ENCODE results near the gene TPI1. TPM values are rescaled to one million over a fixed set of nuclear protein-coding genes. Genes with fewer than 3 reads are reported as not detected.

Gene TPI1
- total and polyA plus RNA-seq, 2 of the 8 experiments (the other 6 are each of a cell fraction or from before 2014, with no cell fraction given), result 910 to 3,018 TPM

DNA sequence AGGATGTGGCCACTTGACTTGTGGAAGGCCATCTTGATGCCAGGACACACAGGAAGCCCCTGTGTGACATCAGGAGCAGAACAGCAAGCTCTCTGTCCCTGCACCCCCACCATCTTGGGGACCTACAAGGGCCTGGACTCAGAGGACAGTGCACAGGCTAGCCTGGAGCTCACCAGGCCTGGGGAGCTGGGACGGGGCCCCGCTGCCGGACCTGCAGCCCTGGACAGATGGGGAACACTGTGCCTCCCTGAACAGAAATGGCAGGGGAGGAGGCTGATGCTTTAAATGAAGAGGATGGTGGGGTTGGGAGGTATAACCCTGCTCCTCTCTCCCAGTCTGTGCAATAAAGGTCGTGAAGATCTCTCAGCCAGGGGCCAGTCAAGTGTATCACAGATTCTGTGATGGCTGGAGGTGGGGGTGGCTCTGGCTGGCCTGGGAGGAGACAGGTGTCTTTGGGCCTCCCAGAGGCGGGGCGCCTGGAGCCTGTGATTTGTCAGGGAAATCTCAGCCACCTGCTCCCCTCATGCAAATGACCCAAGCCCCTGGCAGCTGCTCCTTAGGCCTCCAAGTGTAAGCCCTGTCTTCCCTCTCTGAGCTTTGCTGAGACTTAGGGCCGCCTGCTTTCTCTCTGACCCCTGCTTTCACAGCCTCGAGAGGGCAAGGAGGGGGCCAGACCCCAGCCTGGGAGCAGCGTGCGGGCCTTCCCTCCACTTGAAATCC, 27.7 kb upstream of the TPI1 start:
- H3K27ac ChIP-seq (ENCODE audit: low read depth, low read length), result no peak overlapping the region
- H3K14ac ChIP-seq (ENCODE audit: insufficient read length), result no peak overlapping the region
- FAIRE-seq, result no peak
- H4K8ac ChIP-seq (ENCODE audit: extremely low read depth, insufficient read depth, low read length), result no peak overlapping the region
- H2BK15ac ChIP-seq (ENCODE audit: low read length), result no peak overlapping the region
- no peaks in the 10 kb centered on the region for H3K79me1 ChIP-seq (ENCODE audit: low read depth, low read length)
- H4K5ac ChIP-seq (ENCODE audit: insufficient read length, low read depth, low read length), result no peak overlapping the region
- 75% methylated on average over 10 of the region's 10 CpGs; no CpG with 5 or more reads in 1 of the 2 experiments for WGBS, 2 experiments (ENCODE audit: extremely low coverage in 1 of 2, insufficient coverage in 1 of 2, insufficient read length in 1 of 2, insufficient replicate concordance in 2 of 2, low coverage in 1 of 2, low lambda C conversion rate in 2 of 2, missing lambda C conversion rate in 1 of 2)
- H3K9me3 ChIP-seq (ENCODE audit: insufficient read depth in 2 of 2, low read depth in 1 of 2, low read length in 1 of 2), result no peaks in the 10 kb centered on the region
- no peaks in the 10 kb centered on the region for H3K23me2 ChIP-seq (ENCODE audit: low read depth, low read length)
- no peak for DNase-seq (ENCODE audit: low read depth in 1 of 2, low spot score in 2 of 2)
- H2AFZ ChIP-seq (ENCODE audit: low read length), result no peak overlapping the region
- H3K4me2 ChIP-seq (ENCODE audit: insufficient read depth in 1 of 2, low read depth in 2 of 2, low read length in 2 of 2), result no peak overlapping the region
- ChIA-PET POLR2A (ENCODE audit: partially characterized antibody) (interaction anchor here (0.8 to 27.1 kb wide), 11 partner anchors 6 to 305 kb away, joined by 3 to 588 read pairs (median 6); partner anchors contain the start of genes C12orf57, CDCA3, GAPDH and GNB3), CTCF (ENCODE audit: partially characterized antibody) (interaction anchor here (0.8 to 23.7 kb wide), 11 partner anchors 6 to 221 kb away, joined by 3 to 532 read pairs (median 5); partner anchors contain the start of genes CD4, CDCA3, GNB3 and LAG3)
- no peak overlapping the region for H3K9ac ChIP-seq (replicated peaks in 1 of 4; ENCODE audit: extremely low read depth in 1 of 4, low read depth in 3 of 4, low read length in 3 of 4)
- H2AK5ac ChIP-seq (ENCODE audit: low read depth, low read length), result no peak overlapping the region
- H3K56ac ChIP-seq (replicated peaks; ENCODE audit: insufficient read length, low read depth, low read length), result no peak overlapping the region
- H2BK120ac ChIP-seq (replicated peaks; ENCODE audit: low read depth, low read length), result no peak overlapping the region
- no peaks in the 10 kb centered on the region for H3K79me2 ChIP-seq (ENCODE audit: control insufficient read depth in 1 of 2, insufficient read depth in 2 of 2, low read length in 2 of 2)
- no peak overlapping the region for H3K23ac ChIP-seq (ENCODE audit: insufficient read length)
- no peak overlapping the region for H4K91ac ChIP-seq (replicated peaks; ENCODE audit: insufficient read length, low read length)
- peaks cover 0 to 3% (median 2%) of the 10 kb centered on the region in 4 experiments; a peak in 1 of 7 replicates for H3K4me1 ChIP-seq (replicated peaks in 1 of 4; ENCODE audit: control insufficient read depth in 3 of 4, insufficient read depth in 4 of 4, low read length in 3 of 4)
- TF ChIP-seq SUZ12 (IDR thresholded peaks at IDR 0.05; ENCODE audit: low read length), result no peak
- H3K27me3 ChIP-seq (replicated peaks in 1 of 4; ENCODE audit: control insufficient read depth in 3 of 4, extremely low read depth in 1 of 4, insufficient read depth in 3 of 4, low read length in 3 of 4), result no peaks in the 10 kb centered on the region
- no peak overlapping the region for H3K18ac ChIP-seq (ENCODE audit: extremely low read depth, low read length)
- no peak overlapping the region for H2BK20ac ChIP-seq (ENCODE audit: low read length)
- H3K36me3 ChIP-seq (ENCODE audit: control insufficient read depth in 2 of 4, insufficient read depth in 4 of 4, low read length in 3 of 4), result peaks cover 16 to 51% (median 36%) of the 10 kb centered on the region in 4 experiments
- peaks cover 7 to 8% of the 10 kb centered on the region in 2 experiments for H4K20me1 ChIP-seq (replicated peaks in 1 of 2; ENCODE audit: control insufficient read depth in 1 of 2, insufficient read depth in 2 of 2, low read length in 2 of 2)
- no peak overlapping the region; the same call in 1 of the 2 replicates for H2BK5ac ChIP-seq (ENCODE audit: low read depth, low read length)
- no peak overlapping the region for H3K4me3 ChIP-seq (ENCODE audit: extremely low read depth in 1 of 4, insufficient read depth in 2 of 4, low read depth in 3 of 4, low read length in 4 of 4)
- H2BK12ac ChIP-seq (ENCODE audit: low read depth, low read length), result no peak overlapping the region
- H3K4ac ChIP-seq (replicated peaks; ENCODE audit: insufficient read length, low read depth, low read length), result no peak overlapping the region

Data from H1 (cell line).